Choroid plexus epithelial cell (primary cell): ENCODE results near the gene SPATA16.
"Not testable (repeated sequence)": the region's sequence is repeated elsewhere in the genome, so short reads cannot be mapped to it uniquely, and the experiment has no call there.

Experiments
- DNase-seq: peaks from one replicate; pipeline ENCODE4 v3.0.0-alpha.2; 2010; ENCODE audit warnings: low read depth
- H3K4me3 ChIP-seq: 2 replicates; pipeline ENCODE4 v1.5.1; 2011; ENCODE audit warnings: low read depth, mild to moderate bottlenecking, control low read depth, low read length, moderate library complexity
- TF ChIP-seq, protein P1 (sequence below): conservative IDR thresholded peaks from 2 replicates; pipeline ENCODE4 v1.5.1; 2011; ENCODE audit warnings: low read depth, mild to moderate bottlenecking, control low read depth, inconsistent platforms, low read length, moderate library complexity

Gene SPATA16

GRCh38 chr3:172965256-172965655 is 175.8 kb downstream of the SPATA16 start:
- DNase-seq, result peak; percentile 54
- H3K4me3 ChIP-seq, result no peak overlapping the region
- TF ChIP-seq, protein P1, sequence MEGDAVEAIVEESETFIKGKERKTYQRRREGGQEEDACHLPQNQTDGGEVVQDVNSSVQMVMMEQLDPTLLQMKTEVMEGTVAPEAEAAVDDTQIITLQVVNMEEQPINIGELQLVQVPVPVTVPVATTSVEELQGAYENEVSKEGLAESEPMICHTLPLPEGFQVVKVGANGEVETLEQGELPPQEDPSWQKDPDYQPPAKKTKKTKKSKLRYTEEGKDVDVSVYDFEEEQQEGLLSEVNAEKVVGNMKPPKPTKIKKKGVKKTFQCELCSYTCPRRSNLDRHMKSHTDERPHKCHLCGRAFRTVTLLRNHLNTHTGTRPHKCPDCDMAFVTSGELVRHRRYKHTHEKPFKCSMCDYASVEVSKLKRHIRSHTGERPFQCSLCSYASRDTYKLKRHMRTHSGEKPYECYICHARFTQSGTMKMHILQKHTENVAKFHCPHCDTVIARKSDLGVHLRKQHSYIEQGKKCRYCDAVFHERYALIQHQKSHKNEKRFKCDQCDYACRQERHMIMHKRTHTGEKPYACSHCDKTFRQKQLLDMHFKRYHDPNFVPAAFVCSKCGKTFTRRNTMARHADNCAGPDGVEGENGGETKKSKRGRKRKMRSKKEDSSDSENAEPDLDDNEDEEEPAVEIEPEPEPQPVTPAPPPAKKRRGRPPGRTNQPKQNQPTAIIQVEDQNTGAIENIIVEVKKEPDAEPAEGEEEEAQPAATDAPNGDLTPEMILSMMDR, result no peak

- H3K4me3 ChIP-seq, DNase-seq: not testable (repeated sequence)
Observed at GRCh38 chr3:172960626-172961182, 180.3 kb downstream of the SPATA16 start.

- TF ChIP-seq, protein P1, result no peak
- no peak overlapping the region for H3K4me3 ChIP-seq
- no peak for DNase-seq
Observed at GRCh38 chr3:172958565-172958964, 182.5 kb downstream of the SPATA16 start.

DNA sequence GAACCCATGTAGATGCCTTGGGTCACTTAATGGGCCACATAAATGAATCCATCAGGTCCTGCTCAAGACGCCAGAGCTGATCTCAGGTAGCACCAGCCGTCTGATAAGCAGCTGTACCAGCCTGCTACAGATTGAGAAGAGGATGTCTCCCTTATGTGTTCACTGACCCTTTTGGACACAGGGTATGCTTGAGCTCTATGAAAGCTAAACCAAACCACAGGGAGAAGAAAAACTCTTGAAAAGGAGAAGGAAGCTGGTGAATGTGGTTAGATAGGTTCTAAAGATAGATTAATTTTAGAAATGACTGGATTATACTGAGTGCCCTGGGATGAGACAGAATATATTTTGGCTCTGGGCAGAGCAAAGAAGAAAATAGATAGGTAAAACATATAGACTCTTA is 187.5 kb downstream of the SPATA16 start:
- H3K4me3 ChIP-seq, result no peak overlapping the region
- TF ChIP-seq, protein P1, result no peak
- DNase-seq, result no peak

DNA sequence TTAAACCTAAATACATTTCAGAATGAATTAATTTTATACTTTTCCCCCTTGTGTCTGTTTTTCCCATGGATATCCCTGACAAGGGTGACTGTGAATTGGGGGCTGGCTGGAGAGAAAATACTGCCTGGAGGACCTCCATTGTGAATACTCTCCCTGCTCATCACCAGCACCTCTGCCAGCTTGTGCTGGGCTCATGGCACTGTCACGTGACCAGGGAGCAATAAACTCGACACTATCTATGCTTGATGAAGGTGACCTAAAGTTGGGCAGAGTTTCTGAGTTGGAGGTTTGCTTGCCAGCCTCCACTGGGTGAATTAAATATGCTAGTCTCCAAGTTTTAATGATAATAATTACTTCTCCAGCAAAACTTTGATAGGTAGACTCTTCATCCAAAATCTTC is 189.5 kb downstream of the SPATA16 start:
- TF ChIP-seq, protein P1, result no peak
- no peak for DNase-seq
- no peak overlapping the region for H3K4me3 ChIP-seq

- no peak overlapping the region for H3K4me3 ChIP-seq
- DNase-seq, result no peak
- TF ChIP-seq, protein P1, result no peak
Observed at GRCh38 chr3:172946061-172946460, 195.0 kb downstream of the SPATA16 start.

GRCh38 chr3:172939651-172940293 is 201.3 kb downstream of the SPATA16 start:
- no peak overlapping the region for H3K4me3 ChIP-seq
- DNase-seq, result peak; percentile 13
- TF ChIP-seq, protein P1, result no peak
